ENCODE measurements around the gene TSPAN9.

- TF ChIP-seq CTCF (IDR thresholded peaks at IDR 0.05) (no peak), REST (IDR thresholded peaks at IDR 0.05; ENCODE audit: insufficient read depth in 1 of 2, low read depth in 2 of 2, low read length in 1 of 2) (no peak)
Measured at GRCh38 chr12:3076730-3077571, at the start of gene TSPAN9.
